Body of pancreas (tissue), 4 donors: ENCODE measurements around the gene TGFBI.

Experiments used
- POLR2A ChIP-seq, 3 donors: fragments of 450-650 bp; IDR thresholded peaks; one replicate each; pipeline ENCODE4 v1.6.1; 2016; ENCODE audit warnings: antibody characterized with exemption in 3 of 3, mild to moderate bottlenecking in 2 of 3
- TF ChIP-seq, protein P1 (sequence below), 7 experiments: fragments of 450-650 bp in 4 of 7; fragments of 200-600 bp in 3 of 7; sonication (generic) in 3 of 7; IDR thresholded peaks; one replicate each; pipeline ENCODE4 v1.5.1; 2016 to 2019; ENCODE audit warnings: antibody characterized with exemption in 7 of 7

DNA sequence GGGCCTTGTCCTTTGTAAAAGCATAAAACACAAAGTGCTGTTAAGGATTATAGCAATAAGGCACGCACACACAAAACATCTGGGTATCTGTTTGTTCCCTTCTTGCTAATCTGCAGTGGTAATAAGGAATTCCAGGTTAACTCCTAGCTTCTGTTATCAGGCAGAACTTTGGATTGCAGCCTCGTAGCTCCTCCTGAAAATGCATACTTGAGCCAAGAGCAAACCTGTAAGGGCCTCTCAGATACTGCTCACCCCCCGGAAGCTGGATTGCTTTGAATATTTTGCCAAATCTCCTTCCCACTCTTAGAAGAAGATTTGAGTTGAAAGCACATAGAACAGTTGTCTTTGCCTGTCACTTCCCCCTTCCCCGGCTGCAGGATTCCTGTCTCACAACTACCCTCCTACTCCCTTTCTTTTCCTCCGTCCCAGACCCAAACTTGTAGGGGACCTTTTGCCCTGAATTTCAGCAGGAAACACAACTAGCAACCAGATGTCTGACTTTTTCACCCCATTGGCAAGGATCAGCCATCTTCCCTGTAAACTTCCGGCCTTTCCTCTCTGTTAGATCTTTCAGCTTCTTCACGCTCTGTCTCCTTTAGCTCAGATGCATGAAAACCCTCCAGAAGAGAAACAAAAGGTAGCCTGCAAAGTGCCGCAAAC lies 75.6 kb downstream of the TGFBI start:
- TF ChIP-seq POLR2A (IDR thresholded peaks at IDR 0.05), result no peak
- TF ChIP-seq, protein P1, sequence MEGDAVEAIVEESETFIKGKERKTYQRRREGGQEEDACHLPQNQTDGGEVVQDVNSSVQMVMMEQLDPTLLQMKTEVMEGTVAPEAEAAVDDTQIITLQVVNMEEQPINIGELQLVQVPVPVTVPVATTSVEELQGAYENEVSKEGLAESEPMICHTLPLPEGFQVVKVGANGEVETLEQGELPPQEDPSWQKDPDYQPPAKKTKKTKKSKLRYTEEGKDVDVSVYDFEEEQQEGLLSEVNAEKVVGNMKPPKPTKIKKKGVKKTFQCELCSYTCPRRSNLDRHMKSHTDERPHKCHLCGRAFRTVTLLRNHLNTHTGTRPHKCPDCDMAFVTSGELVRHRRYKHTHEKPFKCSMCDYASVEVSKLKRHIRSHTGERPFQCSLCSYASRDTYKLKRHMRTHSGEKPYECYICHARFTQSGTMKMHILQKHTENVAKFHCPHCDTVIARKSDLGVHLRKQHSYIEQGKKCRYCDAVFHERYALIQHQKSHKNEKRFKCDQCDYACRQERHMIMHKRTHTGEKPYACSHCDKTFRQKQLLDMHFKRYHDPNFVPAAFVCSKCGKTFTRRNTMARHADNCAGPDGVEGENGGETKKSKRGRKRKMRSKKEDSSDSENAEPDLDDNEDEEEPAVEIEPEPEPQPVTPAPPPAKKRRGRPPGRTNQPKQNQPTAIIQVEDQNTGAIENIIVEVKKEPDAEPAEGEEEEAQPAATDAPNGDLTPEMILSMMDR (IDR thresholded peaks at IDR 0.05), result no peak
